Measurements from ENCODE around the gene TIMP2.

The TIMP2 gene

DNA sequence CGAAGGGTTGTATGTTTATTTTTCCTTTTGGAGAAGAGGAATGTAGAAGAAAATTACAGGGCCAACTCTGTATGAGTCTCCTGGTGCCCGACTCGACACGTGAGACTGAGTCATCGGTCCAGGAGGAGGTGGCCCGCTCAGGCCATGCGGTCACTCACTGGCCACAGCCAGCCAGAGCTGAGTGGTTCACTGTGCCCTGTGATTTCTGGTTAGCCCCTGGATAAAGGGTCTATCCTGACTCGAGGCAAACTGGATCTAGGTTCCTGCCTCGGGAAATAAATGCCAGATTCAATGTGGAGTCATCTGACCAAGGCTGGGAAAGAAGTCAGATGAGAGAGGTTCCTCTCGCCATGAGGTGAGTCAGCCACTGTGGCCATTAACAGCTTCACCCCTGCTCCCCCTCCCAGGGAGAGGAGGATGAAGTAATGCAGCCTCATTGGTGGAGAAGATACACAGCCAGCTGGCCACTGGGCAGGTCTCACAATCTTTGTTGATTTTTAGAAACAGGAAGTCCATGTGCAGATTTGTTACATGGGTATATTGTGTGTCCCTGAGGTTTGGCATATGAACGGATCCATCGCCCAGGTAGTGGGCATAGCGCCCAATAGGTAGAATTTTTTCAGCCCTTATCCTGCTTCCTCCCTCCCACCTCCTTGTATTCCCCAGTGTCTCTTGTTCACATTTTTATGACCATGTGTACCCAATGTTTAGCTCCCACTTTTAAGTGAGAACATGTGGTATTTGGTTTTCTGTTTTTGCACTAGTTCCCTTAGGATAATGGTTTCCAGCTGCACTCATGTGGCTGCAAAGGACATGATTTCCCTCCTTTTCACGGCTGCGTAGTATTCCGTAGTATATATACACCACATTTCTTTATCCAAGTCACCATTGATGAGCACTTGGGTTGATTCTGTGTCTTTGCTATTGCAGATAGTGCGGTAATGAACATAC lies 62.8 kb downstream of the TIMP2 start:
- no peak for DNase-seq

DNA sequence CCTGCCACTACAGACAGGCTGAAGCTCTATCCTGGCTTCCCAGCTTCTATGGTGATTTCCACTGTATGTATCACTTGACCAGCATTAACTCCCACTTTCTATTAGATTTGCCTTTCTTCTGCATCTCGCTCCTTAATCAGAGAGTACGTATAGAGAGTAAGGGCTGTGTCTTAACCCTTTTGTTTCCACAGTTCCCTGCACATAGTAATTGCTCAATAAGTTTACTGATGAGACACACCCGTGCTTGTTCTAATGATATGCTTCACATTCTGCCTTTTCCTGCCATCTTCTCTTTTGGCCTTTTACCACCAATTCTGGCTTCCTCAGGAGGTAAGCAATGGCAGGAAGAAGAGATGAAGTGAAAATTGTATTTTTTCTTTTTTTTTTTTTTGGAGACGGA lies 64.0 kb downstream of the TIMP2 start:
- no peak for DNase-seq

DNA sequence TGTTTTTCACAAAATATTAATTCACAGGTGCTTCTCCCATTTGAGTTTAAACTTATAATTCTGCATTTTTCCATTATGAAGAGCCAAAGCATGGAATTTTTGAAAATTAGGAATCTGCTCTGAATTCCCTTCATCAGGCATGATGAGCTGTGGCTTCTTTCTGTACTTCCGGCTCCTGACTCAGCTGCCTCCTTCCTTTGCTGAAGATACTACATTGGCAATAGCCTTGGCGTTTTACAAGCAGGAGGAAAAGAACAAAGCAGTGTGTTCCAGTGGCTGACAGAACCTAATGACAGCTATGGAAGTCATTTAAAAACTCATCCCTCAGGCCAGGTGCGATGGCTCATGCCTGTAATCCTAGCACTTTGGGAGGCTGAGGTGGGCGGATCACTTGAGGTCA lies 66.1 kb downstream of the TIMP2 start:
- no peak for DNase-seq

DNA sequence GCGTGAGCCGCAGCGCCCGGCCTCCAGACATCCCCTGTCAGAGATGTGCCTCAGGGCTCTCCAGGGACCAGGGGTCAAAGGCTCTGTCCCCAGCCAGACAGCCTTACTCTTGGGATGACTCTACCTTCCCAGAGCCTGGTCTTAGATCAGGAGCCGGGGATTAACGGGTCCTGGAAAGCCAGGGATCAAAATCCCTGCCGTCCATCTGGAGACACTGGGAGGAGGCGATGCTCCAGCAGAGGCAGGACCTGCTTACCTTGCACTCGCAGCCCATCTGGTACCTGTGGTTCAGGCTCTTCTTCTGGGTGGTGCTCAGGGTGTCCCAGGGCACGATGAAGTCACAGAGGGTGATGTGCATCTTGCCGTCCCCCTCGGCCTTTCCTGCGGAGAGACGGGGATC lies 67.9 kb downstream of the TIMP2 start:
- DNase-seq = no peak

DNA sequence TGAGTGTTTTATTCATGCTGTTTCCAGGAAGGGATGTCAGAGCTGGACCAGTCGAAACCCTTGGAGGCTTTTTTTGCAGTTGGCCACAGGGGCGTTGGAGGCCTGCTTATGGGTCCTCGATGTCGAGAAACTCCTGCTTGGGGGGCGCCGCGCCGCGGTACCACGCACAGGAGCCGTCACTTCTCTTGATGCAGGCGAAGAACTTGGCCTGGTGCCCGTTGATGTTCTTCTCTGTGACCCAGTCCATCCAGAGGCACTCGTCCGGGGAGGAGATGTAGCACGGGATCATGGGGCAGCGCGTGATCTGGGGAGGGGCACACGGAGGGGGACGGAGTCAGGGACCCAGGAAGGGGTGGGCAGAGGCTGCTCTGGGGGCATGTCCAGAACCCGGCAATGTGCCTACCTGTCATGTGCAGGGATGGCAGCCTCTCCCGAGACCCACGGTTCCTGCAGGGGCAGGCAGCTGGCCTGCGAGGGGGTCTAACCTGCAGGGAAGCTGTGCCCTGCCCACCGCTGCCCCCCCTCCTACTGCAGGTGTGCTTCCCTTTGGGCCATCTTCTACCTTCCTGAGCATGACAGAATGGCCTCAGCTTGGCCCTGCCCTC lies 69.5 kb downstream of the TIMP2 start:
- DNase-seq = no peak

DNA sequence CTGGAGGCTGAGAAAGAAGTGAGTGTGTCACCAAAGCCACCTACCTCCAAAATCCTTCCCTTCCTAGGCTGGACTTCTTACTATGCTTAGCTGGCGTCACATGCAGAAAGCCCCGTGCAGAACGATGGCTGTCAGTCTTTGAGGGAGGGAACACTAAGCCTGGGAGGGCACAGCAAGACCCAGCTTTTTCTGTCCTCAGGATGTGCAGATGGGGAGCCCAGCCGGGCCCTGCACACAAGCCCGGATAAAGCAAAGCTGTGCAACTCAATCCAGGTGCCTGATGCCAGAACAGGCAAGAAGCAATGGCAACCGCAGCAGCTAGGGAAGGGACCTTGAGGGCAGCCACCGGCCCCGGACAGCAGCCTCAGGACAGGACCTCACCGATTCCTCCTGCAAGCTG lies 70.7 kb downstream of the TIMP2 start:
- DNase-seq = no peak

DNA sequence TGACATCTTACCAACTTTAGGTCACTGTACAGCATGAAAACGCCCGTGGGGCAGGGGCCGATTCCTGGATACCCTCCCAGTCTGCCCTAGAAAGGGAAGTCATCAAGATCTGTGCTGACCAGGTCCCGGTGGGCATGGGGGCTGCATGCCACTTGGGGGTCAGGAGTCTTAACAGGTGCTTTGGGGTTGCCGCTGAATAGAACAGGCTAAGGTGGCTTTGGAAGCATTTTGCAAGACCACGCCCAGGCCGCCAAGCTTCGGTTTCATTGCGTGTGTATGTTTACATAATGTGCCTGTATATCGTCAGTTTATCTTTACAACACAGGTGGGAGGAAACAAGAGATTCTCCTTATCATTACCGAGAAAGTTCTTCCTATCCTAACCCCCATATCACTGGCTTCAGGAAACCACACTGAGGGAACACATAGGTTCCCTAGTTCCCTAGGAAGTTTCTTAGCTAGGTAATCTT lies 71.2 kb downstream of the TIMP2 start:
- no peak for DNase-seq

DNA sequence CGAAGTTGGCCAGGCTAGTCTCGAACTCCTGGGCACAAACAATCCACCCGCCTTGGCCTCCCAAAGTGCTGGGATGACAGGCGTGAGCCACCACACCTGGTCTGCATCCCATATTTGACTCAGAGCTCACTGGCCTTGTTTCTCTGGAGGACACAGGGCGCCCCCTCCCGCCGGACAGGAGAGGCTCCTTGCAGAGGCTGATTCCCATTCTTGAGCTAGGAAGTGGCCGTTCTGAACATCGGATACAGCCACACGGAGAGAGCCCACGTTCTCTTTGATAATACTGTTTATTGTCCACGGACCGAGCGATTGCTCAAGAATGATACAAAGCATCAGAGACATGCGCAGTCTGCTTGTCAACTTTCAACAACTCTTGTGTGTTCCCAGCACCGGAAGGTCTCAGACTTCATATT lies 72.5 kb downstream of the TIMP2 start:
- no peak for DNase-seq

DNA sequence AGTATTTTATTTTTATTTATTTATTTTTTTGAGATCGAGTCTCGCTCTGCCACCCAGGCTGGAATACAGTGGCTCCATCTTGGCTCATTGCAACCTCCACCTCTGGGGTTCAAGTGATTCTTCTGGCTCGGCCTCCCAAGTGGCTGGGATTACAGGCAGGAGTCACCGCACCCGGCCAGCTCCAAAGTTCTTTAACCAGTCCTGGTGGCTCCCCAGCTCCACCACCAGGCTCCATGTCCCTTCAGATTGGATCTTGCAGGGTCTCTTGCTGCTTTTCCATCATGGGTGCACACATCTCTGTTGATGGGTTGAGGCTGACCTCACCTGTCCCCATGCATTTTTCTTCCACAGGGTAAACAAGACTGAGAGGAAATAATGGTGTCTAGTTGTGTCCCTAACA lies 76.2 kb downstream of the TIMP2 start:
- no peak for DNase-seq

DNA sequence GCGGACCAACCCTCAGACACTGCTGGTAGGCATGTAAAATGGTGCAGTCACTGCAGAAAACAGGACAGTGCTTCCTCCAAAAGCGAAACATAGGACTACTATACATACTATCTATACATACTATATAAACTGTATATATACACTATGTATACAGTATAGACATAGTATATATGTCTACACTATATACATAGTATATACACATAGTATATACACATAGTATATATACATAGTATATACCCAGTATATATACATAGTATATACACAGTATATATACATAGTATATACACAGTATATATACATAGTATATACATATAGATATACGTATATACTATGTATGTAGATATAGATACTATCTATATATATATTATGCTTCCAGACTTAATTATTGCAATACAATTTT lies 78.1 kb downstream of the TIMP2 start:
- DNase-seq = no peak

DNA sequence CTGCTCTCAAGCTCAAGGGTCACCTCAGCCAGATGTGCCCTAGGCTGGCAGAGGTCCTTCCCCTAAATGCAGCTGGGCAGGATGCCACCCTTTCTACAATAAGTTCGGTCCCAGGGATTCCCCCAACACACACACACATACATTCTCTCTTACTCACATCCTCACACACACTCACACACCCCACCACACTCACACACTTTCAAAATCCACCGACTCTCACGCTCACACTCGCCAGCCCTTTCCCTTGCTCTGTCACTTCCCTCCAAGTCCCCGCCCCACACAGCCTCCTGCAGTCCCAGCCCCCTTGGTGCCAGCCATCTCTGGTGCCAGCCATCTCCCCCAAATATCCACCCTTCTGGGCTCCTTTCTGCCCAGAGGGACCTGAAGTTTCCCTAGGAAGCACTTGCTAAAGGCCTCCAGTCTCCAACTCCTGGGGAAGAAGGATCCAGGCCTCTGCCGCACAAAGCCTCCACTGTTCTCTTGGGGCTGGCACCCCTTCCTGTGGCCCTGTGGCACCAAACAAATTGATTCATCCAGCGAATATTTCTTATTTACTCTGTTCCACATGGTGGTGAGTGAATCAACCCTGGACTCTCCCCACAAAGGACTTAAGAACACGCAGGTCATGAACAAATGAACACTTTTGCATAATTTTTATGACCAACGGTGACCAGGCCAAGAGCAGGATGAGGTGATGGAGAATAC lies 80.7 kb downstream of the TIMP2 start:
- DNase-seq = no peak

DNA sequence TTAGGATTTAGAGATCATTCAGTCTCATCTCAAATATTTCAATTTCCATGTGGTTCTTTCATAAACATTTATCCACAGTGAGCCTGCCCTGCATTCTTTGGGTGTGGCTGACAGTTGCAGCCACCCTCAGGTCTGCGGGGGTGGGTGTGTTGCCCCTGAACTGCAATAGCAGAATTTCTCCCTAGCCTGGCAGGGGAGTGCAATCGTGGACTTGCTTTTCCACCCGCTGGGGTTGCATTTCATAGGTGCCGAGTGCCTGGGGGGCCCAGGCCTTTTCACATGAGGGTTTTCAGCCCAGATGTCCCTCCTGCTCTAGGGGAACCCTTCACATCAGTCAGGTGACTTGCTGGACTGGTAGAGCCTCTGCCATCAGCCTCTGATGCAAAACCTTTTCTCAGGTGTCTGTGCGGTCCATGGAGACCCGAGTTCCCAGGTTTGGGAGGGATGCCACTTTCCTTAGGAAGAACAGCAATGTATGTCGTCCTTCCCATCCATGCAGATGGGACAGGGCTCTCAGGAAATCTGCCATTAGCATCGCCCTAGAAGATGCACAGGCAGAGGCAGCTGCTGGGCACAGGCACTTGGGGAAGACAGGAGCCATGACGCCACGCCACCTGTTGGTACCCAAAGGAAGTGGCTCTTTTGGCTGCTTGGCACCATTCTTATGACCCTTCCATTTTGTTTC lies 82.2 kb downstream of the TIMP2 start:
- peak; percentile 57 for DNase-seq

DNA sequence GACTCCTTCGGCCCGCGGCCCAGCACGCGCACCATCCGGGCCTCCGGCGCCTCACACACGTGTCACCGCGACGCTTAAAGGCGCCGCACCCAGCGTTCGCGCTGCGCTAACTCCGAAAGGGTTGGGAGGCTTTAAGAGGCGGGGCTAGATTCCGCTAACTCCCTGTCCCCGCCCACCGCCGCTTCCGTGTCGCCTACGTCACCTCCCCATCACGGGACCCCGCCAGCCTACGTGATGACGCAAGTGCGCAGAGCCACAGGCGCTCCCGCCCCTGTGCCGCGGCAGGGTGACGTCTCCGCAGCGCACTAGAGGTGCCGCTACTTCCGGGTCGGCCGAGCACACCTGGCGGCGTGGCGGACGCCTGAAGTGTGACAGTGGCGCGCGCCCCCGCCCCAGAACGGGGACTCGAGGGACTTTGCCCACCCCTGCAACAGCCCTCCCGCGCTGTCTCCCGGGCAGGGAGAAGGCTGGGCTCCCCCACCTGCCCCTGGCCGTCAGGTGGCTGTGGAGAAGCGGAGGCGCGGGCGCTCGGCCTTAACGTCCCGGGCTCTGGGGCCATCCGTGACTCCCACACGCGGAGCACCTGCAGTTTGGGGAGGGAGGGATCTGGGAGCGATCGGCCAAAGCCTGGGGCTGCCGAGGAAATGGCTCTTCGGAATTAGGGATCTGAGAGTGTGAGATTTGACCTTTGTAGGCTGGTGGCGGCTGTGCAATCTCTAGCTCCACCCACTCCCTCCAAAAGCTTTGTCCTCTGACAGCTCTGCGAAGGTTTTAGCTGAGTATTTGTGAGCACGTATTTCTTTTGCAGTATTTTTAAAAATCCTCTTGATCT lies 84.2 kb downstream of the TIMP2 start, which contains the start of gene USP36:
TSS of gene USP36 (minus strand) at position 35 of the 832 bp plus-strand sequence. CDS start 4,451 bp downstream, outside the sequence.
- peak; percentile 82 for DNase-seq

DNA sequence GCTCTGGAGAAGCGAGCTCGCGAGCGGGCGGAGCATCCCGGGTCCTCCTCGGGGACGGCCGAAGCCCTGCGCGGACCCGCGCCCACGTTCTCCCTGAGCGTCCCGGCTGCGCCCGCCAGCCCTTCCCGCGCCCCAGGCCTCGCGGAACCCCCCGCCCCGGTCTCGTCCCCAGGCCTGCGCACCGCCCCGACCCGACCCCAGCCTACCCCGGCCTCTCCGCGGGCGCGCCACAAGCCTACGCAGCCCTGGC lies 84.7 kb downstream of the TIMP2 start:
- no peak for DNase-seq

DNA sequence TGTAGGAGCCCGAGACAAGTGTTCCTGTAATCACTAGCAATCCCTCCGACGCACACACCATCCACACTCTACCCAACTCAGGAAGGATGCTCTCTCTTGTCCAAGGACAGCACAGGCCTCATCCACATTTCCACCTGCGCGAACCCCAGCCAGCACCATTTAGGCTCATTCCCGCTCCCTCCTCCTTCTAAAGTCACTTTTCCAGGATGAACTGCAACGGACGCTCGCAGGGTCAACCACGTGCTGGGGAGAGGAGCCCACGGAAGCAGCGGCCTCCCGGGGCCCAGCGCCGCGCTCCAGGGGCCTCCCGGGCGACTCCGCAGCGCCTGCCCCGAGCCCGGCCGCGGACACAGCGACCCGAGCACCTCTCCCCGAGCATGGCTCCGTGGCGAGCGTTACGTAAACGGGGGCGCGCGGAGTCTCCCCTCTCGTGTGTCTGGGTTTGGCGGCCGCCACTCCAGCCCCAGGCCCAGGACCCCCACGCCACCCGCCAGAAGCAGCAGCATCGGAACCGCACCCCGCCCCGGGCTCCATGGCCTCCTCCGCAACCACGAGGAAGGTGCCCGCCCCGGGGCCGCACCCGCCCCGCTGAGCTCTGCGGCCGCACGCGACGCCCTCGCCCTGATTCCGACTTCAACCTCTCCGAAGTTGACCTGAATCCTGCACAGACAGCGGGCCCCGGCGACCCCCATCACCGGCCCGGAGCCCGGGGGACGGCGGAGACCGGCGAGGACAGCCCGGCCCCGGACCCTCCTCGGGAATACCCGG lies 85.2 kb downstream of the TIMP2 start:
- DNase-seq = no peak

DNA sequence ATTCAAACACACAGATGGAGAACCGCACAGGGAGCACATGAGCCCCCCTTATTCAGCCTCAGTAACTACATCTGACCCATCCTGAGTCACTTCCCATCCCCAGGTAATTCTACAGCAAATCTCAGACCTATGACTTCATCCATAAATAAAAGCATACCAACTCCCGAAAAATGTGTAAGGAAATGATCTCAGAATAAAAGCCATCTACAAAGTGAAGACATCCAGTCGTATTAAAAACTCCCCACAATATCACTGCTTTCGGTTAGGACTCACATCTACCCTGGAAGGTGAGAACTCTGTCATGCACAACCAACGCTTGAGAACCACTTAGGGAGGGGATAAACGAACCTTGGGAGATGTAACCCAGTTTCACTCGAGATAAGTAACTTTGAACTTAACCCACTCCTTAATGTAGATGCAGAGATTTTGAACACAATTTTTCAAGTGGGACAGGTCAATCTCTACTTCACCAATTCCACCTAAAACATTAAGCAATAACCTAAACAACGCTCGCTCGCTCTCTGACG lies 85.9 kb downstream of the TIMP2 start:
- no peak for DNase-seq

DNA sequence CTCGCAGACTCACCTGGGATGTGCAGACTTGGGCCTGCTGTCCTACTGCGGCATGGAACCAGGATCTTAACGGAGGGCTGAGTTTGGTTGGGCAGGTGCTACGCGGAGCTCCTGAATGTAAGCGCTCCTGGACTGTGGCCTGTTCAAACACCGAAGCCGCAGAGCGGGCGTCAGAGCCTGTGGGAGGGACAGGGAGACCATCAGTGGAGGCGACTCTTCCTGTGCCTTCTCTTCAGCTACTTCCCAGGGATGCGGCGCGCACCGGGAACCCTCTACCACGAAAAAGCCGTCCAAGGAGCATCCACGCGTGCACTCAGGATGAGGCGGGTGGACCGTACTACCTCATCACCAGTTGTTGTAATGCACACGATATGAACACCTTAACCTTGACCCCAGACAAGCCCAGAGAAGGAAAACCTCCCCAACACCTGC lies 86.6 kb downstream of the TIMP2 start:
- DNase-seq = no peak

DNA sequence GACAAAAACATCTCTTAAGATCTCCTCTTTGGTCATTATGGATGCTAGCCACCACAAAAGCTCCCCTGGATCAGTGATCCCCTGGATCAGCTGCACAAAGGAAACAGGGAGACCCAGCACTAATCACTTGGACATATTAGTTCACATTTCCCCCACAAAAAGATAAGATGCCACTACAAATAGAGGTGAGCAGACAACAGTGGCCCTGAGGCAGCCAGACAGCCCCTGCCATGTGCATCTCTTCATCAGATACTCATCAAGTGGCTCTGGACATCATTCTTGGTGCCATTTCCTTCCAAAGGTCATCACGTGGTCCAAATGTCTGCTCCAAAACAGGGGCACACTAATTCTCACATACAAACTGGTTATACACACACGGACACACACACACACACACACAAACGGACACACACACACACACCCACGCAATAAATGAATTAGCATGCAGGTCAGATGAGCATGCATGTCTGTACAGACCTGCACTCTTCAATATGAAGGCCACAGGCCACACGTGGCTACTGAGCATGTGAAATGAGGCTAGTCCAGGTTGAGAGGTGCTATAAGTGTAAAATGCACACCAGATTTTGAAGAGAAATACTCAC lies 88.7 kb downstream of the TIMP2 start:
- DNase-seq = no peak

DNA sequence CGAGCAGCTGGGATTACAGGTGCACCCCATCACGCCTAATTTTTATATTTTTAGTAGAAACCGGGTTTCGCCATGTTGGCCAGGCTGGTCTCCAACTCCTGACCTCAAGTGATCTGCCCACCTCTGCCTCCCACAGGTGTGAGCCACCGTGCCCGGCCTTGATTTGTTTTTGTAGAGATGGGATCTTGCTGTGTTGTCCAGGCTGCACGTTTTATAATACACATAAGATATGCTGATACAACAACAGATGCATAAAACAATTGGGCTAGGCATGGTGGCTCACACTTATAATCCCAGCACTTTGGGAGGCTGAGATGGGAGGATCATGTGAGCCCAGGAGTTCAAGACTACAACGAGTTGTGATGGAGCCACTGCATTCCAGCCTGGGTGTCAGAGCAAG lies 90.6 kb downstream of the TIMP2 start:
- DNase-seq = no peak

DNA sequence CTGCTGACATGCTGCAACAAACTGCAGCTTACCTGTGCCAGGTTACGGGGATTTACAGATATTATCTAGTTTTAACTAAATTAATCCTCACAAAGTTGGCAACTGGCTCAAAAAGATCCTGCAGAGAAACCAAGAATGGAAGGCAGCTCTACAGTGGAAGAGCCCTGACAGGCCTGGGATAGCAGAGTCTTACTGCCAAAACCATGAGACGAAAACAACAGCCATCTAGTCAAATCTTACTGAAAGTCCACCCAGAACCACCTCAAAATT lies 92.7 kb downstream of the TIMP2 start:
- no peak for DNase-seq

Data from 8988T (cell line).